GM23338 (cell line): ENCODE measurements around the gene DUSP3. TPM values are rescaled to one million over a fixed set of nuclear protein-coding genes. Genes with fewer than 3 reads are reported as not detected.

Experiments used
- ATAC-seq: fragments of 200-7000 bp; cut with Tn5 transposase; 3 replicates; pipeline ENCODE4 v1.9.1; 2020
- DNase-seq: peaks from one replicate; pipeline ENCODE4 v3.0.0-alpha.2; 2015; ENCODE audit warnings: low spot score
- H2AFZ ChIP-seq: fragments of 200-600 bp; sonication (generic); 2 replicates; pipeline ENCODE4 v1.8.0; 2016; ENCODE audit warnings: antibody characterized with exemption, mild to moderate bottlenecking, moderate library complexity
- H3F3A ChIP-seq: fragments of 200-600 bp; sonication (generic); replicated peaks from 2 replicates; pipeline ENCODE4 v1.8.0; 2017; ENCODE audit warnings: antibody characterized with exemption, mixed run types, low read depth
- H3K27ac ChIP-seq: fragments of 200-600 bp; sonication (generic); 2 replicates; pipeline ENCODE4 v1.6.1; 2016; ENCODE audit warnings: low read depth
- H3K27me3 ChIP-seq: fragments of 200-600 bp; sonication (generic); 2 replicates; pipeline ENCODE4 v1.8.0; 2016; ENCODE audit warnings: mild to moderate bottlenecking, mixed run types, moderate library complexity; ENCODE audit not compliant: insufficient read depth
- H3K36me3 ChIP-seq: fragments of 200-600 bp; sonication (generic); 2 replicates; pipeline ENCODE4 v1.8.0; 2016; ENCODE audit warnings: mild to moderate bottlenecking; ENCODE audit not compliant: insufficient read depth
- H3K4me1 ChIP-seq: fragments of 200-600 bp; sonication (generic); 2 replicates; pipeline ENCODE4 v1.8.0; 2016; ENCODE audit warnings: mild to moderate bottlenecking, moderate library complexity; ENCODE audit not compliant: insufficient read depth
- H3K4me2 ChIP-seq: fragments of 200-600 bp; sonication (generic); 2 replicates; pipeline ENCODE4 v1.7.1; 2017; ENCODE audit warnings: mixed run types
- H3K4me3 ChIP-seq: fragments of 200-600 bp; sonication (generic); 2 replicates; pipeline ENCODE4 v1.6.1; 2016; ENCODE audit warnings: mixed run types
- H3K79me2 ChIP-seq: fragments of 200-600 bp; sonication (generic); replicated peaks from 2 replicates; pipeline ENCODE4 v1.8.0; 2017; ENCODE audit warnings: mild to moderate bottlenecking; ENCODE audit not compliant: insufficient read depth
- H3K9me2 ChIP-seq: fragments of 200-600 bp; sonication (generic); 2 replicates; pipeline ENCODE4 v1.8.0; 2017; ENCODE audit not compliant: insufficient read depth
- H4K20me1 ChIP-seq: fragments of 200-600 bp; sonication (generic); replicated peaks from 2 replicates; pipeline ENCODE4 v1.8.0; 2017; ENCODE audit warnings: mild to moderate bottlenecking; ENCODE audit not compliant: insufficient read depth
- H3K27ac Mint-ChIP-seq: 2 replicates; pipeline ENCODE4 v1.8.0; 2020; ENCODE audit warnings: inconsistent platforms, mild to moderate bottlenecking, moderate library complexity, mixed read lengths
- H3K27me3 Mint-ChIP-seq: 3 replicates; pipeline ENCODE4 v1.8.0; 2022; ENCODE audit warnings: low read depth, mild to moderate bottlenecking, moderate library complexity, mixed read lengths, inconsistent platforms; ENCODE audit not compliant: insufficient read depth, poor library complexity
- H3K36me3 Mint-ChIP-seq: 3 replicates; pipeline ENCODE4 v1.8.0; 2021; ENCODE audit warnings: low read depth, mild to moderate bottlenecking, inconsistent platforms, moderate library complexity, mixed read lengths
- H3K4me1 Mint-ChIP-seq: 3 replicates; pipeline ENCODE4 v1.8.0; 2020; ENCODE audit warnings: mild to moderate bottlenecking, inconsistent platforms, mixed read lengths
- H3K4me3 Mint-ChIP-seq: 3 replicates; pipeline ENCODE4 v1.8.0; 2021; ENCODE audit warnings: moderate library complexity, mild to moderate bottlenecking, inconsistent platforms, mixed read lengths
- H3K9me3 Mint-ChIP-seq: 3 replicates; pipeline ENCODE4 v1.8.0; 2020; ENCODE audit warnings: moderate library complexity, mild to moderate bottlenecking, inconsistent platforms, mixed read lengths
- CREB1 ChIP-seq: fragments of 250-450 bp; sonication (Bioruptor Pico); IDR thresholded peaks from 2 replicates; pipeline ENCODE4 v1.5.0; 2020; ENCODE audit warnings: low read depth, mild to moderate bottlenecking, moderate library complexity
- ETS1 ChIP-seq: IDR thresholded peaks from 2 replicates; pipeline ENCODE4 v1.6.1; 2016; ENCODE audit warnings: antibody characterized with exemption
- EZH2 ChIP-seq: fragments of 200-600 bp; sonication (generic); IDR thresholded peaks from one replicate; pipeline ENCODE4 v1.8.0; 2017; ENCODE audit warnings: antibody characterized with exemption, mild to moderate bottlenecking, low read depth; ENCODE audit not compliant: unreplicated experiment
- EZH2phosphoT487 ChIP-seq: fragments of 200-600 bp; sonication (generic); IDR thresholded peaks from one replicate; pipeline ENCODE4 v1.8.1; 2018; ENCODE audit warnings: antibody characterized with exemption; ENCODE audit not compliant: unreplicated experiment
- JUNB ChIP-seq: IDR thresholded peaks from one replicate; pipeline ENCODE4 v1.6.1; 2016; ENCODE audit warnings: antibody characterized with exemption; ENCODE audit not compliant: unreplicated experiment
- NANOG ChIP-seq: IDR thresholded peaks from 2 replicates; pipeline ENCODE4 v1.6.1; 2016; ENCODE audit warnings: antibody characterized with exemption, borderline replicate concordance
- POLR2AphosphoS5 ChIP-seq: IDR thresholded peaks from 2 replicates; pipeline ENCODE4 v1.6.1; 2016; ENCODE audit warnings: antibody characterized with exemption, low read depth
- REST ChIP-seq: IDR thresholded peaks from one replicate; pipeline ENCODE4 v1.6.1; 2018; ENCODE audit warnings: antibody characterized with exemption; ENCODE audit not compliant: unreplicated experiment
- STAT1 ChIP-seq: IDR thresholded peaks from one replicate; pipeline ENCODE4 v1.6.1; 2016; ENCODE audit warnings: antibody characterized with exemption; ENCODE audit not compliant: unreplicated experiment
- ZNF462 ChIP-seq: fragments of 250-450 bp; sonication (Bioruptor Pico); IDR thresholded peaks from 2 replicates; pipeline ENCODE4 v1.5.0; 2020; ENCODE audit warnings: mild to moderate bottlenecking, moderate library complexity
- polyA plus RNA-seq: library from polyadenylated mRNA; unstranded; fragments of >200 nt; fragmentation: Nextera tagmentation; extraction: Ambion mirVana; gene quantifications from 2 replicates; pipeline ENCODE4 v1.2.1, GENCODE V29; 2016
- total RNA-seq: library from RNA; depleted of rRNA; stranded (reverse); fragments of >200 nt; shearing (Covaris generic); gene quantifications from 2 replicates; pipeline ENCODE4 v1.2.3, GENCODE V29; 2014

DUSP3 gene
- total and polyA plus RNA-seq, 2 experiments from 2014 or later, result 14.7 to 22.1 TPM

- TF ChIP-seq ETS1, result no peak
- no peak for TF ChIP-seq EZH2
Observed at GRCh38 chr17:43722269-43722619, 56.5 kb downstream of the DUSP3 start (continued).

GRCh38 chr17:43721537-43722268, 57.1 kb downstream of the DUSP3 start:
- no peak overlapping the region for H3K27ac ChIP-seq
- TF ChIP-seq EZH2phosphoT487, result no peak
- no peak for TF ChIP-seq STAT1
- TF ChIP-seq NANOG, result no peak
- TF ChIP-seq REST, result no peak
- TF ChIP-seq ZNF462 (CRISPR knock-in tag), result no peak
- no peak for TF ChIP-seq POLR2AphosphoS5
- TF ChIP-seq CREB1, result no peak
- TF ChIP-seq JUNB, result no peak
- no peak for TF ChIP-seq ETS1
- no peak for TF ChIP-seq EZH2

More at GRCh38 chr17:43721537-43722268, 57.1 kb downstream of the DUSP3 start:
- Mint-ChIP-seq H3K4me3 (peak overlapping the region; percentile 74), H3K4me1 (peaks cover 28% of the 10 kb centered on the region), H3K9me3 (no peaks in the 10 kb centered on the region; the same call in 2 of the 3 replicates), H3K27ac (no peak overlapping the region; the same call in 1 of the 2 replicates), H3K27me3 (peaks cover 8% of the 10 kb centered on the region), H3K36me3 (no peaks in the 10 kb centered on the region)
- Histone ChIP-seq H3K79me2 (no peaks in the 10 kb centered on the region), H3K4me1 (peaks cover 27% of the 10 kb centered on the region), H3K4me2 (peak overlapping the region; percentile 90), H3K4me3 (peak overlapping the region; percentile 73), H4K20me1 (no peaks in the 10 kb centered on the region), H3F3A (peaks cover 12% of the 10 kb centered on the region), H3K36me3 (no peaks in the 10 kb centered on the region), H3K27me3 (peaks cover 10% of the 10 kb centered on the region; the same call in 1 of the 2 replicates), H3K9me2 (no peaks in the 10 kb centered on the region), H2AFZ (peak overlapping the region; percentile 83)
- DNase-seq (no peak), ATAC-seq (no peak)
